ENCODE results near the gene ABCB4.

Gene ABCB4

DNA sequence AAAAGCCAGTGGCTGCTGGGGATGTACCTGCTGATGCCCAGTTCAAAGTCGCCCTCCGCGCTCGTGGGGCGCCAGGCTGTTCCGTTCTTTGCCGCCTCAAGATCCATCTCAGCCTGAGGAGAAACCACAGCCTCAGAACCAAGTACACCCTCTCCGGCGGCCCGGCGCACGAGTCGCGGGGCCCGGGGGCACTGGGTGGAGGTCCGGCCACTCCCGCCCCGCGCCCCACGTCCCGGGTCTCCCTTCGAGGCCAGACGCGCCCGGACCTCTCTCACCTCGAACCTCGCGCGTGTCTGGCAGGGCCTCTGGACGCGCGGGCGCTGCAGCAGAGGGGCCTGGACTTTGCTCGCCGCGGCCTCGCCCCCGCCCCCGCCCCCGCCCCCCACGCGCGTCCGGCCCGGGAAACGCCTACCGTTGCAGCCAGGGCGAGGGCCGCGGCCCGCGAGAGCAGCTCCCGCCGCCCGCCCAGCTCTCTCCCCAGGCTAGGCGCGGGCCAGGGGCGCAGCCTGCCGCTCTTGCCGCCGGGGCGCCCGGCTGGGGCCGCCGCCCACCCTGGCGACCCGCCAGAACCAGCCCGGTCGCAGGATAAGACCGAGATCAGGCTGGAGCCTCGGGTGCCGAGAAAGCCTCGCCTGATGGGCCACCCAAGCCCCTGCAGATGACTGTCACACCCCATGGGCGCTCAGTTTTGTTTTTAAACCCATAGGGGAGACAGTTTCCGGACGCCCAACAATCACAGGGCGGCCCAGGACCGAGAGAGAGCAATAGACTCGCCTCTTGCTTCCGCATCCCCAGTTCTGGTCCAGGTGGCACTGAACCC is at the start of gene ABCB4:
TSS of gene ABCB4 (minus strand) at position 322 of the 820 bp plus-strand sequence. CDS start at position 107, 215 bp downstream.
- Histone ChIP-seq H3K4me1 (ENCODE audit: control insufficient read depth in 2 of 2, insufficient read depth in 2 of 2, low read length in 2 of 2) (peaks cover 7 to 9% of the 10 kb centered on the region in 2 donors), H3K9me3 (ENCODE audit: control insufficient read depth in 2 of 2, low read length in 2 of 2) (no peaks in the 10 kb centered on the region), H3K4me3 (ENCODE audit: low read length in 2 of 2) (peak within 1 kb of the TSS; percentile 62 to 72), H3K27ac (ENCODE audit: low read depth in 2 of 2, low read length in 2 of 2) (peak within 1 kb of the TSS; percentile 2 to 48), H3K27me3 (ENCODE audit: control insufficient read depth in 2 of 2, insufficient read depth in 2 of 2, low read length in 2 of 2) (peaks cover 0 to 3% of the 10 kb centered on the region in 2 donors), H3K9ac (ENCODE audit: low read depth in 1 of 2, low read length in 2 of 2) (peak within 1 kb of the TSS; percentile 29 to 55), H3K36me3 (ENCODE audit: control insufficient read depth in 2 of 2, insufficient read depth in 2 of 2, low read length in 2 of 2) (no peaks in the 10 kb centered on the region)

DNA sequence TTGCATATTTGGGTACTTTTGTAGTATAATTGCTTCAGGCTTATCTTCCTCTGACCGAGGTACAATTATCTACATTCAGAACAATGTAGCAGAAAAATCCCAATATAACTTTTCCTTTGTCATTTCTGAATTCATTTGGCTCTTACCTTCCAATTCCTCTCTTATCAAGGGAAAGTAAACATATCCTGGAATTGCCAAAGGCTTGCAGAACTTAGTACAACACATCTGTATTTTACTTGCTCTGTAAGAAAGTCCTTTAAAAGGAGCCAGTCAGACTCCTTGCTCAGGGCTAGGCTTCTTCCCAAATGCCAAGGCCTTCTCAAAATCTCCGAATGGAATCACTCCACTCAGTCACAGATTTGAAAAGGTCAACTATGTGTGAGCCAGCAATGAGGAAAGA is 43.3 kb upstream of the ABCB4 start:
- Histone ChIP-seq H3K27ac (ENCODE audit: low read depth in 2 of 2, low read length in 2 of 2) (no peak overlapping the region), H3K9me3 (ENCODE audit: control insufficient read depth in 2 of 2, low read length in 2 of 2) (no peaks in the 10 kb centered on the region), H3K36me3 (ENCODE audit: control insufficient read depth in 2 of 2, insufficient read depth in 2 of 2, low read length in 2 of 2) (peaks cover 0 to 4% of the 10 kb centered on the region in 2 donors), H3K4me1 (ENCODE audit: control insufficient read depth in 2 of 2, insufficient read depth in 2 of 2, low read length in 2 of 2) (no peaks in the 10 kb centered on the region), H3K9ac (ENCODE audit: low read depth in 1 of 2, low read length in 2 of 2) (no peak overlapping the region), H3K4me3 (ENCODE audit: low read length in 2 of 2) (no peak overlapping the region), H3K27me3 (ENCODE audit: control insufficient read depth in 2 of 2, insufficient read depth in 2 of 2, low read length in 2 of 2) (no peaks in the 10 kb centered on the region)

DNA sequence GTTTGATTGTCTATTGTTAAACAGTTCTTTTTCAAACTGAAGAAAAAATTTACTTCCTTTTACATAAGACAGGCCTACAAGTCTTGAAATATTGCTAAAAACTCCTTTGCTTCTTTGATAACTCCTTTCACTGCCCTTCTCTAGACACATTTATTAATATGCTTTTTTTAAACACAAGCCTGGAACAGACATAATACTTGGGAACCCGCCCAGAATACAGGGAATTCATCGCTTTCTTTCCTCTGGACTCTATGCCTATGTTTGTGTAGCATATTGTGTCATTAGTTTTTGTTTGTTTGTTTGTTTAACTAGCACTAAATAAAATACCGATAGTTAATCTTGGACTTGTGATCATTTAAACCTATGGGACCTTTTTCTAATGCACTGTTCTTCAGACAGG is 42.4 kb upstream of the ABCB4 start:
- no peaks in the 10 kb centered on the region for H3K27me3 ChIP-seq (ENCODE audit: control insufficient read depth in 2 of 2, insufficient read depth in 2 of 2, low read length in 2 of 2)
- H3K4me3 ChIP-seq (ENCODE audit: low read length in 2 of 2), result no peak overlapping the region
- H3K4me1 ChIP-seq (ENCODE audit: control insufficient read depth in 2 of 2, insufficient read depth in 2 of 2, low read length in 2 of 2), result no peaks in the 10 kb centered on the region
- no peaks in the 10 kb centered on the region for H3K9me3 ChIP-seq (ENCODE audit: control insufficient read depth in 2 of 2, low read length in 2 of 2)
- H3K36me3 ChIP-seq (ENCODE audit: control insufficient read depth in 2 of 2, insufficient read depth in 2 of 2, low read length in 2 of 2), result peaks cover 0 to 6% of the 10 kb centered on the region in 2 donors
- H3K9ac ChIP-seq (ENCODE audit: low read depth in 1 of 2, low read length in 2 of 2), result no peak overlapping the region
- H3K27ac ChIP-seq (ENCODE audit: low read depth in 2 of 2, low read length in 2 of 2), result no peak overlapping the region

DNA sequence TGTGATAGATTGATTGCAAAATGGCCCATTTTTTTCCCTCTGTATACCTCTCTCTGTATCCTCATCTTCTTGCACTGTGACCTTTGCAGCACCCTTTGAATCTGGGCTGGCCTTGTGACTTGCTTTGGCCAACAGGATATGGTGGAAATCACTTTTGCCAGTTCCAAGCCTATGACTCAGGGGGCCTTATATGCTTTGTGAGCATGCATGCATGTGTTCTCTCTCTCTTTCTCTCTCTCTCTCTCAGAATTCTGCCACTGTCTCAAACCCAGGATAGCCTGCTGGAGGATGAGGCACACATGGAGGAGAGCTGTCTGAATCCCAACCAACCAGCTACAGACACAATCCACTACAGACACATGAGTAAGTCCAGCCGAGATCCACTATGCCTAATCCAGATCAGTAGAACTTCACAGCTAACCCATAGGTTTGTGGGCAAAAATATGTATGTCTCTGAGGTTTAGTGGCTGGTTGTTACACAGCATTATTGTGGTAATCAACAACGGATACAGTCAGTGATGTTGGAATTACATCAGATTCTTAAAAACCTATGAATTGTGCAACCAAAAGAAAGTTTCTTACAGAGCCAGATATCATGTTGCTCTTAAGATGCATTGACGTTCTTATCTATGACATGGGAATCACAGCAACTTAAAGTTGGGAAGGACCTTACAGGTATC is 41.8 kb upstream of the ABCB4 start:
- Histone ChIP-seq H3K9ac (ENCODE audit: low read depth in 1 of 2, low read length in 2 of 2) (no peak overlapping the region), H3K27me3 (ENCODE audit: control insufficient read depth in 2 of 2, insufficient read depth in 2 of 2, low read length in 2 of 2) (no peaks in the 10 kb centered on the region), H3K36me3 (ENCODE audit: control insufficient read depth in 2 of 2, insufficient read depth in 2 of 2, low read length in 2 of 2) (peaks cover 0 to 10% of the 10 kb centered on the region in 2 donors), H3K4me1 (ENCODE audit: control insufficient read depth in 2 of 2, insufficient read depth in 2 of 2, low read length in 2 of 2) (no peaks in the 10 kb centered on the region), H3K9me3 (ENCODE audit: control insufficient read depth in 2 of 2, low read length in 2 of 2) (no peaks in the 10 kb centered on the region), H3K27ac (ENCODE audit: low read depth in 2 of 2, low read length in 2 of 2) (no peak overlapping the region), H3K4me3 (ENCODE audit: low read length in 2 of 2) (no peak overlapping the region)

DNA sequence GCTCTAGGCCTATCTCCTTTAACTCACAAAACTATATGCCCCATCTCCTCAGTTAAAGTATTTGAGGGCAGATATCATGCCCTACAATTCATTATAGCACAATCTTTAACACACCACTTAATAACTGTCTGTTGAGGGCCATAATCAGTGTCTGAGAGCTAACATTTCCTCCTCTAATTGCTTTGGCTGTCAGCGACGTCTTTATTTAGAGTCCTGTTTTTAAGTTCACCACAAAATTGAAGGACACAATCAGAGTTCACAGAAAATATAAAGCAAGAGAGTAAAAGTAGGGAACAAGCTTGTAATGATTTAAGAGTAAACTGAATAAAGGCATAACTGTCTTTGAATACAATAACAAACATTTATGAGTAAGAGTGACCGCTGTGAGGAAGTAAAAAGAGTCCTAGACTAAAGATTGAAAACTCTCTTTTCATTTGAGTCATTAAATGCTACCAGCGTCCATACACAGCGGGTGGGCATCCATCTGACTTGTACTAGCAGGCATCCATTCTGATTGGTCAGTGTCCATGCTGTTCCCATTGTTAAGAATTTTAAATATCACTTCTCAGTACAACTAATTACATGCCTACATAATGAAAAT is 38.4 kb upstream of the ABCB4 start:
- Histone ChIP-seq H3K9me3 (ENCODE audit: control insufficient read depth in 2 of 2, low read length in 2 of 2) (no peaks in the 10 kb centered on the region), H3K4me3 (ENCODE audit: low read length in 2 of 2) (no peak overlapping the region), H3K9ac (ENCODE audit: low read depth in 1 of 2, low read length in 2 of 2) (no peak overlapping the region), H3K27me3 (ENCODE audit: control insufficient read depth in 2 of 2, insufficient read depth in 2 of 2, low read length in 2 of 2) (no peaks in the 10 kb centered on the region), H3K36me3 (ENCODE audit: control insufficient read depth in 2 of 2, insufficient read depth in 2 of 2, low read length in 2 of 2) (peaks cover 0 to 10% of the 10 kb centered on the region in 2 donors), H3K4me1 (ENCODE audit: control insufficient read depth in 2 of 2, insufficient read depth in 2 of 2, low read length in 2 of 2) (no peaks in the 10 kb centered on the region), H3K27ac (ENCODE audit: low read depth in 2 of 2, low read length in 2 of 2) (no peak overlapping the region)

DNA sequence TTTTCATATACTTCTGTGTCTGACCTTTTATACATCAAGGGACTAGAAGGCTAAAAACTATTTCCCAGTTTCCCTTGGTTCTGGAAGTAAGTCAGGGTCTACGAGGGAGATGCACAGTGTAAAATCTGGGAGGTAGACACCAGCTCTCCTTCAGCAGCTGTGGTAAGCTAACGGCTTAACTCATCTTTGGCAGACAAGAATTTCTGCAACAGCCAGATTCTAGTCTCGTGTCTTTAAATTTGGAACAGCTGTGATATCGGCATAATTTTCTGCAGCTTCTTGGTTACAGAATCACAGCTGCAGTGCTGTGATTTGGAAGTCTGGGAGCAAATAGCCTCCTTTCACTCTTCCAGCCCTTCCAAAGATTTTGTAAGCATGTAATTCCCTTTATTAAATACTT is 37.4 kb upstream of the ABCB4 start:
- H3K4me3 ChIP-seq (ENCODE audit: low read length in 2 of 2), result no peak overlapping the region

DNA sequence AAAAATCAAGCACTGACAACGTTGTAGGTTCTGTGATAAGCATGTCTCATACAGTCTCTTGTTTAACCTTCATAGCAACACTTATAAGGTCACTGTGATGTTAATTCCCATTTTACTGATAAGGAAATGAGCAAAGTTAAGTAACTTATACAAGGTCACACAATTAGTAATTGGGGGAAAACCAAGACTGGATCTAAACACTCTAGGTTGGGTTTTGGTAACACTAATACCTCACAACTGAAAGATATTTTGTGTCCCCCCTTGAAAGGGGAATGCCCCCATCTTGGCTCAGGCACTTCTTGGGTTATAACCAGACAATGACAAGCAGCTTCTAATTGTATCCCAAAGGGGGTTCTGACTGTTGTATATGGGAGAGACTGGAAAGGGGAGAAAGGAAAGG is 36.0 kb upstream of the ABCB4 start:
- Histone ChIP-seq H3K4me3 (ENCODE audit: low read length in 2 of 2) (no peak overlapping the region), H3K36me3 (ENCODE audit: control insufficient read depth in 2 of 2, insufficient read depth in 2 of 2, low read length in 2 of 2) (peaks cover 0 to 10% of the 10 kb centered on the region in 2 donors), H3K27ac (ENCODE audit: low read depth in 2 of 2, low read length in 2 of 2) (no peak overlapping the region), H3K9ac (ENCODE audit: low read depth in 1 of 2, low read length in 2 of 2) (no peak overlapping the region), H3K4me1 (ENCODE audit: control insufficient read depth in 2 of 2, insufficient read depth in 2 of 2, low read length in 2 of 2) (no peaks in the 10 kb centered on the region), H3K27me3 (ENCODE audit: control insufficient read depth in 2 of 2, insufficient read depth in 2 of 2, low read length in 2 of 2) (no peaks in the 10 kb centered on the region), H3K9me3 (ENCODE audit: control insufficient read depth in 2 of 2, low read length in 2 of 2) (no peaks in the 10 kb centered on the region)

More for the DNA sequence above, 37.4 kb upstream of the ABCB4 start:
- Histone ChIP-seq H3K27ac (ENCODE audit: low read depth in 2 of 2, low read length in 2 of 2) (no peak overlapping the region), H3K27me3 (ENCODE audit: control insufficient read depth in 2 of 2, insufficient read depth in 2 of 2, low read length in 2 of 2) (no peaks in the 10 kb centered on the region), H3K9me3 (ENCODE audit: control insufficient read depth in 2 of 2, low read length in 2 of 2) (no peaks in the 10 kb centered on the region), H3K9ac (ENCODE audit: low read depth in 1 of 2, low read length in 2 of 2) (no peak overlapping the region), H3K4me1 (ENCODE audit: control insufficient read depth in 2 of 2, insufficient read depth in 2 of 2, low read length in 2 of 2) (no peaks in the 10 kb centered on the region), H3K36me3 (ENCODE audit: control insufficient read depth in 2 of 2, insufficient read depth in 2 of 2, low read length in 2 of 2) (peaks cover 0 to 10% of the 10 kb centered on the region in 2 donors)

DNA sequence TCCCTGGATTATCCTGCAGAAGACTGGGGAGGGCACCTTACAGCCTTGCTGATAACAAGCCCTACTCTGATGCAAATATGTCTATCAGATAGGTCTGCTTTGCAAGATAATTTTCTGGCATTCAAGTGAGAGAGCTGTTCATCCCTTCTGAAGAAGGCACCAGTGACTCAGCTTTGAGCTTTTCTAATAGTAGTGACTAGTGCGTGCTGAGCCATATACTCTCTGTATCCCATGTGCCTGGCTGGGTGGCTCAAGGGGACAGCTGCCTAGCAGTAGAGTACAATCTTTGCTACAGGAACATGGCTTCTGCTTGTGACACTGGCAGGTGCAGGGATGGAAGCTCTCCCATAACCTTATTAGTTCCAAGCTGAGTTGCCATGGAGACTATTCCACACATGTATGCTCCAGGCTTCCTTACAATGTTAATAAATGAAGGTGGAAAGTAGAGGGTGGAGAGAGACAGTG is 35.0 kb upstream of the ABCB4 start:
- Histone ChIP-seq H3K4me3 (ENCODE audit: low read length in 2 of 2) (no peak overlapping the region), H3K27ac (ENCODE audit: low read depth in 2 of 2, low read length in 2 of 2) (no peak overlapping the region), H3K9ac (ENCODE audit: low read depth in 1 of 2, low read length in 2 of 2) (no peak overlapping the region), H3K27me3 (ENCODE audit: control insufficient read depth in 2 of 2, insufficient read depth in 2 of 2, low read length in 2 of 2) (no peaks in the 10 kb centered on the region), H3K4me1 (ENCODE audit: control insufficient read depth in 2 of 2, insufficient read depth in 2 of 2, low read length in 2 of 2) (no peaks in the 10 kb centered on the region), H3K36me3 (ENCODE audit: control insufficient read depth in 2 of 2, insufficient read depth in 2 of 2, low read length in 2 of 2) (peaks cover 0 to 10% of the 10 kb centered on the region in 2 donors), H3K9me3 (ENCODE audit: control insufficient read depth in 2 of 2, low read length in 2 of 2) (no peaks in the 10 kb centered on the region)

DNA sequence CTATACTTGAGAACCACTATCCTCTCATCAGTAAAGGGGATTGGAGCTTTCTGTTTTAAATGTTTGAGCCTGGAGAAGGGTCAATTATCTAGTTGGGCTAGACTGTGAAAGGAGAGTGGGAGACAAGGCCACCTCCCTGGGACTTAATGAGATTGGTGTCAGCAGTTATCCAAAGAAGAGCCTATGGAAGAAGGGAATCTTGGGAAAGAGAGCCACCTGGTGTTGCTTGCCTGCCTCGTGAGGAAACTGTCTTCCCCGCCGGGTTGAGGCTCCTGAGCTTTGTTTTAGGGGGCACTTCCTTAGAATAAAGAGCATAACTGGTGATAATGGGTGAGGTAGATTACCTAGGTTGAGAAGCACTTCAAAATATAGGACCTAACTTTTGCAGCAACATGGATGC is 32.0 kb upstream of the ABCB4 start:
- no peak overlapping the region for H3K9ac ChIP-seq (ENCODE audit: low read depth in 1 of 2, low read length in 2 of 2)
- no peaks in the 10 kb centered on the region for H3K4me1 ChIP-seq (ENCODE audit: control insufficient read depth in 2 of 2, insufficient read depth in 2 of 2, low read length in 2 of 2)
- H3K27me3 ChIP-seq (ENCODE audit: control insufficient read depth in 2 of 2, insufficient read depth in 2 of 2, low read length in 2 of 2), result no peaks in the 10 kb centered on the region
- H3K9me3 ChIP-seq (ENCODE audit: control insufficient read depth in 2 of 2, low read length in 2 of 2), result no peaks in the 10 kb centered on the region
- no peak overlapping the region for H3K27ac ChIP-seq (ENCODE audit: low read depth in 2 of 2, low read length in 2 of 2)
- H3K4me3 ChIP-seq (ENCODE audit: low read length in 2 of 2), result no peak overlapping the region
- no peaks in the 10 kb centered on the region for H3K36me3 ChIP-seq (ENCODE audit: control insufficient read depth in 2 of 2, insufficient read depth in 2 of 2, low read length in 2 of 2)

All from mucosa of rectum (tissue), 2 donors.